Natural killer cell (primary cell): Measurements from ENCODE around the gene IL17B. TPM values are rescaled to one million over a fixed set of nuclear protein-coding genes. Genes with fewer than 3 reads are reported as not detected.

Source experiments
- ATAC-seq, 3 donors: fragments of 150-1000 bp in 2 of 3; fragments of 200-7000 bp in 1 of 3; cut with Tn5 transposase; 1 replicate in 1 of 3; 2 replicates in 2 of 3; pipeline ENCODE4 v1.10.0; 2021; ENCODE audit warnings: mild to moderate bottlenecking in 2 of 3, moderate library complexity in 2 of 3
- DNase-seq, 2 donors: peaks; one replicate each; pipeline versions ENCODE4 v3.0.0 to v3.0.0-alpha.2; 2013 to 2021; ENCODE audit warnings: mixed read lengths in 1 of 2
- H3K27ac ChIP-seq: one replicate; pipeline ENCODE4 v1.5.1; 2013; ENCODE audit warnings: mild to moderate bottlenecking, low read length
- H3K27me3 ChIP-seq: one replicate; pipeline ENCODE4 v1.6.1; 2013; ENCODE audit warnings: low read length; ENCODE audit not compliant: control insufficient read depth, insufficient read depth
- H3K36me3 ChIP-seq: one replicate; pipeline ENCODE4 v1.6.1; 2013; ENCODE audit warnings: low read length; ENCODE audit not compliant: control insufficient read depth, insufficient read depth
- H3K4me1 ChIP-seq: one replicate; pipeline ENCODE4 v1.6.1; 2013; ENCODE audit warnings: low read length; ENCODE audit not compliant: control insufficient read depth, insufficient read depth
- H3K4me3 ChIP-seq: one replicate; pipeline ENCODE4 v1.5.1; 2013; ENCODE audit warnings: low read length
- H3K9me3 ChIP-seq: one replicate; pipeline ENCODE4 v1.6.1; 2013; ENCODE audit warnings: low read length; ENCODE audit not compliant: control insufficient read depth, insufficient read depth
- H3K27ac Mint-ChIP-seq, 2 donors: one replicate each; pipeline ENCODE4 v1.8.0; 2022; ENCODE audit warnings: mild to moderate bottlenecking in 2 of 2, mixed read lengths in 2 of 2, moderate library complexity in 1 of 2
- H3K27me3 Mint-ChIP-seq, 2 donors: one replicate each; pipeline ENCODE4 v1.8.0; 2022; ENCODE audit warnings: low read depth in 2 of 2, mixed read lengths in 2 of 2
- H3K36me3 Mint-ChIP-seq: one replicate; pipeline ENCODE4 v1.8.0; 2022; ENCODE audit warnings: mixed read lengths
- H3K4me1 Mint-ChIP-seq, 2 donors: one replicate each; pipeline ENCODE4 v1.8.0; 2022; ENCODE audit warnings: mixed read lengths in 2 of 2
- H3K4me3 Mint-ChIP-seq: one replicate; pipeline ENCODE4 v1.8.0; 2022; ENCODE audit warnings: mild to moderate bottlenecking, moderate library complexity, mixed read lengths
- H3K9me3 Mint-ChIP-seq, 2 donors: one replicate each; pipeline ENCODE4 v1.8.0; 2022; ENCODE audit warnings: mixed read lengths in 2 of 2
- CTCF ChIP-seq: fragments of 200-600 bp; IDR thresholded peaks from one replicate; pipeline ENCODE4 v1.8.0; 2022; ENCODE audit warnings: antibody characterized with exemption
- WGBS: methylation state at CpG from one replicate; pipeline ENCODE4 v1.1.7; 2013; ENCODE audit warnings: missing lambda C conversion rate; ENCODE audit not compliant: insufficient coverage; 5-methylcytosine and 5-hydroxymethylcytosine counted together
- intact Hi-C: fragments of 100-400 bp; cut with micrococcal nuclease; formaldehyde crosslinking; loops from one replicate; pipeline ENCODE4 v1.14.2; 2022
- total RNA-seq, 4 donors: library from RNA; stranded (reverse); fragments of 120-200 nt in 1 of 4; gene quantifications; one replicate each; pipeline versions ENCODE4 v1.2.3 to v1.2.4, GENCODE V29; 2013 to 2022

The IL17B gene
- total RNA-seq, 3 donors from 2014 or later (not counting 1 experiment from before 2014, with no cell fraction given) = not detected

- no peaks in the 10 kb centered on the region for H3K9me3 ChIP-seq
- Mint-ChIP-seq H3K9me3 (no peaks in the 10 kb centered on the region), H3K27ac (no peak overlapping the region), H3K27me3 (no peaks in the 10 kb centered on the region), H3K4me3 (no peak overlapping the region), H3K36me3 (no peaks in the 10 kb centered on the region), H3K4me1 (no peaks in the 10 kb centered on the region)
- intact Hi-C loops = loop anchor here (5.0 kb wide), 1 partner anchor 232 kb away; the partner anchor contains the start of gene ABLIM3
- DNase-seq (no peak), ATAC-seq (no peak)
- no peaks in the 10 kb centered on the region for H3K27me3 ChIP-seq
- TF ChIP-seq CTCF = no peak
- H3K4me1 ChIP-seq = no peaks in the 10 kb centered on the region
- no peak overlapping the region for H3K27ac ChIP-seq
- no peak overlapping the region for H3K4me3 ChIP-seq
- 97% methylated on average over 20 of the region's 20 CpGs for WGBS
- no peaks in the 10 kb centered on the region for H3K36me3 ChIP-seq
These were observed 4.8 kb downstream of the IL17B start for GRCh38 chr5:149374303-149374702.

GRCh38 chr5:149372932-149373331 lies 6.2 kb downstream of the IL17B start:
- ATAC-seq (no peak), DNase-seq (no peak)
- Histone ChIP-seq H3K9me3 (no peaks in the 10 kb centered on the region), H3K27me3 (no peaks in the 10 kb centered on the region), H3K4me3 (no peak overlapping the region), H3K4me1 (no peaks in the 10 kb centered on the region), H3K36me3 (no peaks in the 10 kb centered on the region), H3K27ac (no peak overlapping the region)
- Mint-ChIP-seq H3K27me3 (no peaks in the 10 kb centered on the region), H3K27ac (no peak overlapping the region), H3K36me3 (no peaks in the 10 kb centered on the region), H3K4me3 (no peak overlapping the region), H3K4me1 (no peaks in the 10 kb centered on the region), H3K9me3 (no peaks in the 10 kb centered on the region)
- WGBS = 83% methylated on average over 3 of the region's 3 CpGs
- TF ChIP-seq CTCF = no peak
- intact Hi-C loops = loop anchor here (5.0 kb wide), 1 partner anchor 231 kb away; the partner anchor contains the start of gene ABLIM3

- DNase-seq (no peak), ATAC-seq (no peak)
- Mint-ChIP-seq H3K9me3 (no peaks in the 10 kb centered on the region), H3K36me3 (no peaks in the 10 kb centered on the region), H3K27me3 (no peaks in the 10 kb centered on the region), H3K4me1 (no peaks in the 10 kb centered on the region), H3K4me3 (no peak overlapping the region), H3K27ac (no peak overlapping the region)
- Histone ChIP-seq H3K27ac (no peak overlapping the region), H3K27me3 (no peaks in the 10 kb centered on the region), H3K9me3 (no peaks in the 10 kb centered on the region), H3K4me3 (no peak overlapping the region), H3K36me3 (no peaks in the 10 kb centered on the region), H3K4me1 (peaks cover 2% of the 10 kb centered on the region)
- WGBS = 94% methylated on average over 4 of the region's 4 CpGs
- intact Hi-C loops = loop anchor here (5.0 kb wide), 1 partner anchor 230 kb away; the partner anchor contains the start of gene ABLIM3
- no peak for TF ChIP-seq CTCF
These were observed 6.9 kb downstream of the IL17B start for GRCh38 chr5:149372076-149372795.
